T-helper 2 cell treated with Interferon-gamma antibody and Interleukin-4, amounts not matched to agents 5 μg/mL and 100 μg/mL, for 36 hours (primary cell): Measurements from ENCODE around the gene ZMYM3.
"Not testable (repeated sequence)": the region's sequence is repeated elsewhere in the genome, so short reads cannot be mapped to it uniquely, and the experiment has no call there.

ENCODE experiments used
- DNase-seq: peaks from one replicate; pipeline ENCODE4 v3.0.0; 2021; ENCODE audit warnings: low spot score
- H3K27ac Mint-ChIP-seq: one replicate; pipeline ENCODE4 v1.8.0; 2021; ENCODE audit warnings: mild to moderate bottlenecking, mixed read lengths
- H3K27me3 Mint-ChIP-seq: one replicate; pipeline ENCODE4 v1.8.0; 2021; ENCODE audit warnings: low read depth, mixed read lengths
- H3K36me3 Mint-ChIP-seq: one replicate; pipeline ENCODE4 v1.8.0; 2021; ENCODE audit warnings: low read depth, mixed read lengths
- H3K4me1 Mint-ChIP-seq: one replicate; pipeline ENCODE4 v1.8.0; 2021; ENCODE audit warnings: low read depth, mixed read lengths
- H3K4me3 Mint-ChIP-seq: one replicate; pipeline ENCODE4 v1.8.0; 2022; ENCODE audit warnings: mild to moderate bottlenecking, moderate library complexity, mixed read lengths
- H3K9me3 Mint-ChIP-seq: one replicate; pipeline ENCODE4 v1.8.0; 2021; ENCODE audit warnings: mixed read lengths

ZMYM3 gene

GRCh38 chrX:71281300-71281699, 27.4 kb upstream of the ZMYM3 start:
- not testable (repeated sequence) for H3K4me3 Mint-ChIP-seq, DNase-seq, H3K9me3 Mint-ChIP-seq, H3K27ac Mint-ChIP-seq, H3K27me3 Mint-ChIP-seq, H3K4me1 Mint-ChIP-seq
- H3K36me3 Mint-ChIP-seq, result peaks cover 21% of the 10 kb centered on the region

- not testable (repeated sequence) for H3K27me3 Mint-ChIP-seq, H3K4me3 Mint-ChIP-seq, H3K36me3 Mint-ChIP-seq, H3K4me1 Mint-ChIP-seq, DNase-seq, H3K9me3 Mint-ChIP-seq, H3K27ac Mint-ChIP-seq
These were observed 18.4 kb upstream of the ZMYM3 start for GRCh38 chrX:71272313-71272712.

GRCh38 chrX:71269801-71270395, 16.0 kb upstream of the ZMYM3 start:
- Mint-ChIP-seq H3K27me3 (no peaks in the 10 kb centered on the region), H3K9me3 (no peaks in the 10 kb centered on the region), H3K36me3 (no peaks in the 10 kb centered on the region), H3K27ac (no peak overlapping the region), H3K4me3 (no peak overlapping the region), H3K4me1 (no peaks in the 10 kb centered on the region)
- no peak for DNase-seq

GRCh38 chrX:71268624-71269023, 14.7 kb upstream of the ZMYM3 start:
- not testable (repeated sequence) for H3K27ac Mint-ChIP-seq, DNase-seq, H3K36me3 Mint-ChIP-seq, H3K4me1 Mint-ChIP-seq, H3K27me3 Mint-ChIP-seq, H3K4me3 Mint-ChIP-seq, H3K9me3 Mint-ChIP-seq

- no peaks in the 10 kb centered on the region for H3K36me3 Mint-ChIP-seq
- no peaks in the 10 kb centered on the region for H3K9me3 Mint-ChIP-seq
- H3K27me3 Mint-ChIP-seq, result no peaks in the 10 kb centered on the region
- H3K27ac Mint-ChIP-seq, result no peak overlapping the region
- DNase-seq, result no peak
- H3K4me1 Mint-ChIP-seq, result peaks cover 15% of the 10 kb centered on the region
- H3K4me3 Mint-ChIP-seq, result no peak overlapping the region
These were observed 2.9 kb upstream of the ZMYM3 start for GRCh38 chrX:71256856-71257255.

- Mint-ChIP-seq H3K36me3 (no peaks in the 10 kb centered on the region), H3K4me1 (peaks cover 22% of the 10 kb centered on the region), H3K27me3 (no peaks in the 10 kb centered on the region), H3K4me3 (peak overlapping the region; percentile 52), H3K27ac (no peak overlapping the region), H3K9me3 (no peaks in the 10 kb centered on the region)
- DNase-seq, result no peak
These were observed 2.1 kb upstream of the ZMYM3 start for GRCh38 chrX:71256051-71256450.

GRCh38 chrX:71253253-71254091, 468 bp downstream of the ZMYM3 start:
- peak overlapping the region; percentile 87 for H3K27ac Mint-ChIP-seq
- peaks cover 9% of the 10 kb centered on the region for H3K36me3 Mint-ChIP-seq
- H3K27me3 Mint-ChIP-seq, result no peaks in the 10 kb centered on the region
- DNase-seq, result peak; percentile 8
- peaks cover 25% of the 10 kb centered on the region for H3K4me1 Mint-ChIP-seq
- H3K4me3 Mint-ChIP-seq, result peak overlapping the region; percentile 84
- no peaks in the 10 kb centered on the region for H3K9me3 Mint-ChIP-seq

GRCh38 chrX:71252221-71252620, 1.7 kb downstream of the ZMYM3 start:
- Mint-ChIP-seq H3K27ac (no peak overlapping the region), H3K36me3 (peaks cover 9% of the 10 kb centered on the region), H3K27me3 (no peaks in the 10 kb centered on the region), H3K4me1 (peaks cover 25% of the 10 kb centered on the region), H3K4me3 (peak overlapping the region; percentile 84), H3K9me3 (no peaks in the 10 kb centered on the region)
- no peak for DNase-seq

GRCh38 chrX:71251466-71251973, 2.4 kb downstream of the ZMYM3 start:
- Mint-ChIP-seq H3K4me1 (peaks cover 25% of the 10 kb centered on the region), H3K4me3 (peak overlapping the region; percentile 84), H3K9me3 (no peaks in the 10 kb centered on the region), H3K36me3 (peaks cover 14% of the 10 kb centered on the region), H3K27me3 (no peaks in the 10 kb centered on the region), H3K27ac (peak overlapping the region; percentile 21)
- DNase-seq, result peak; percentile 14

- H3K27me3 Mint-ChIP-seq, result no peaks in the 10 kb centered on the region
- peaks cover 25% of the 10 kb centered on the region for H3K4me1 Mint-ChIP-seq
- no peaks in the 10 kb centered on the region for H3K9me3 Mint-ChIP-seq
- peak overlapping the region; percentile 4 for H3K4me3 Mint-ChIP-seq
- H3K27ac Mint-ChIP-seq, result peak overlapping the region; percentile 21
- H3K36me3 Mint-ChIP-seq, result peaks cover 15% of the 10 kb centered on the region
- DNase-seq, result no peak
These were observed 3.1 kb downstream of the ZMYM3 start for GRCh38 chrX:71250841-71251240.

GRCh38 chrX:71245159-71245558, 8.8 kb downstream of the ZMYM3 start:
- H3K4me3 Mint-ChIP-seq, result no peak overlapping the region
- no peaks in the 10 kb centered on the region for H3K27me3 Mint-ChIP-seq
- no peak for DNase-seq
- peaks cover 41% of the 10 kb centered on the region for H3K36me3 Mint-ChIP-seq
- no peaks in the 10 kb centered on the region for H3K9me3 Mint-ChIP-seq
- H3K27ac Mint-ChIP-seq, result no peak overlapping the region
- no peaks in the 10 kb centered on the region for H3K4me1 Mint-ChIP-seq

GRCh38 chrX:71244359-71245128, 9.4 kb downstream of the ZMYM3 start:
- Mint-ChIP-seq H3K36me3 (peaks cover 43% of the 10 kb centered on the region), H3K27me3 (no peaks in the 10 kb centered on the region), H3K4me1 (no peaks in the 10 kb centered on the region), H3K27ac (no peak overlapping the region), H3K4me3 (no peak overlapping the region), H3K9me3 (no peaks in the 10 kb centered on the region)
- DNase-seq, result no peak

GRCh38 chrX:71241301-71241700, 12.6 kb downstream of the ZMYM3 start:
- Mint-ChIP-seq H3K36me3 (peaks cover 34% of the 10 kb centered on the region), H3K4me3 (no peak overlapping the region), H3K9me3 (no peaks in the 10 kb centered on the region), H3K4me1 (no peaks in the 10 kb centered on the region), H3K27me3 (no peaks in the 10 kb centered on the region), H3K27ac (no peak overlapping the region)
- DNase-seq, result no peak

GRCh38 chrX:71239781-71240180, 14.2 kb downstream of the ZMYM3 start:
- Mint-ChIP-seq H3K9me3 (no peaks in the 10 kb centered on the region), H3K27me3 (peaks cover 3% of the 10 kb centered on the region), H3K27ac (no peak overlapping the region), H3K4me1 (no peaks in the 10 kb centered on the region), H3K36me3 (peaks cover 27% of the 10 kb centered on the region), H3K4me3 (no peak overlapping the region)
- DNase-seq, result no peak
